ENCODE measurements around the gene MROH7.
A peak's percentile ranks its signal among the peaks of the same experiment; 100 is the strongest.
"Not testable (repeated sequence)": the region's sequence is repeated elsewhere in the genome, so short reads cannot be mapped to it uniquely, and the experiment has no call there.

MROH7 gene

DNA sequence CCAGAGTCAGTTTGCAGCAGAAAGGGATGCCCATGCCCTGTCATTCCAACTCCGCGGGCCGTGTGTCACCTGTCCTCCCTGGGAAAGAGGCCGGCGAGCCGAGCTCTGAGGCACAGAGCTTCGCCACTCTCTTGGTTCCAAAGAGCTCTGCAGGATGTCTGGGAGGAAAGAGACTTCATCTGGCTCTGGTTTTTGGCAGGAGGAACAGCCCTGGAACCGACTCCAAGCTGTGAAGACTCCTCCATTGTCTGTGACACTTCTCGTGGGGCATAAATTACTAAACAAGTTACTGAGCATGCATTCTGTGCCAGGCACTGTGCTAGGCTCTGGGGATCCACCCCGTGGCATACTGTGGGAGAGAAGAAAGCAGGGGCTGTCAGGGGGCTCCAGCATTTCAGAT is 14.4 kb upstream of the MROH7 start:
- Histone ChIP-seq H2AFZ (ENCODE audit: low read length) (no peak overlapping the region), H4K20me1 (ENCODE audit: insufficient read depth, low read length, poor library complexity, severe bottlenecking) (no peaks in the 10 kb centered on the region), H3K9me3 (ENCODE audit: insufficient read depth, low read depth, low read length) (no peaks in the 10 kb centered on the region), H3K79me2 (ENCODE audit: insufficient read depth, low read length) (no peaks in the 10 kb centered on the region), H3K9me2 (replicated peaks; ENCODE audit: low read depth, low read length) (no peaks in the 10 kb centered on the region), H3K4me2 (ENCODE audit: low read depth, low read length, poor library complexity, severe bottlenecking) (no peak overlapping the region), H3K4me1 (ENCODE audit: insufficient read depth, low read length, poor library complexity, severe bottlenecking) (no peaks in the 10 kb centered on the region), H3K9ac (ENCODE audit: low read depth, low read length, poor library complexity, severe bottlenecking) (no peak overlapping the region), H3K27me3 (ENCODE audit: insufficient read depth, low read length, poor library complexity, severe bottlenecking) (no peaks in the 10 kb centered on the region), H3K36me3 (ENCODE audit: insufficient read depth, low read length) (no peaks in the 10 kb centered on the region), H3K4me3 (ENCODE audit: low read length, poor library complexity, severe bottlenecking) (no peak overlapping the region), H3F3A (ENCODE audit: low read depth) (no peaks in the 10 kb centered on the region)
- TF ChIP-seq EZH2phosphoT487 (IDR thresholded peaks at IDR 0.05; ENCODE audit: borderline replicate concordance): no peak
- TF ChIP-seq CTCF (conservative IDR thresholded peaks at IDR 0.05; ENCODE audit: low read length): no peak

- not testable (repeated sequence) for H3K9ac ChIP-seq (ENCODE audit: low read depth, low read length, poor library complexity, severe bottlenecking); H3F3A ChIP-seq (ENCODE audit: low read depth); H2AFZ ChIP-seq (ENCODE audit: low read length); H4K20me1 ChIP-seq (ENCODE audit: insufficient read depth, low read length, poor library complexity, severe bottlenecking); H3K4me1 ChIP-seq (ENCODE audit: insufficient read depth, low read length, poor library complexity, severe bottlenecking); H3K27me3 ChIP-seq (ENCODE audit: insufficient read depth, low read length, poor library complexity, severe bottlenecking); H3K9me2 ChIP-seq (replicated peaks; ENCODE audit: low read depth, low read length); H3K4me2 ChIP-seq (ENCODE audit: low read depth, low read length, poor library complexity, severe bottlenecking); H3K4me3 ChIP-seq (ENCODE audit: low read length, poor library complexity, severe bottlenecking); H3K9me3 ChIP-seq (ENCODE audit: insufficient read depth, low read depth, low read length); H3K79me2 ChIP-seq (ENCODE audit: insufficient read depth, low read length); H3K36me3 ChIP-seq (ENCODE audit: insufficient read depth, low read length)
Observed at GRCh38 chr1:54635804-54636203, 5.8 kb upstream of the MROH7 start.

DNA sequence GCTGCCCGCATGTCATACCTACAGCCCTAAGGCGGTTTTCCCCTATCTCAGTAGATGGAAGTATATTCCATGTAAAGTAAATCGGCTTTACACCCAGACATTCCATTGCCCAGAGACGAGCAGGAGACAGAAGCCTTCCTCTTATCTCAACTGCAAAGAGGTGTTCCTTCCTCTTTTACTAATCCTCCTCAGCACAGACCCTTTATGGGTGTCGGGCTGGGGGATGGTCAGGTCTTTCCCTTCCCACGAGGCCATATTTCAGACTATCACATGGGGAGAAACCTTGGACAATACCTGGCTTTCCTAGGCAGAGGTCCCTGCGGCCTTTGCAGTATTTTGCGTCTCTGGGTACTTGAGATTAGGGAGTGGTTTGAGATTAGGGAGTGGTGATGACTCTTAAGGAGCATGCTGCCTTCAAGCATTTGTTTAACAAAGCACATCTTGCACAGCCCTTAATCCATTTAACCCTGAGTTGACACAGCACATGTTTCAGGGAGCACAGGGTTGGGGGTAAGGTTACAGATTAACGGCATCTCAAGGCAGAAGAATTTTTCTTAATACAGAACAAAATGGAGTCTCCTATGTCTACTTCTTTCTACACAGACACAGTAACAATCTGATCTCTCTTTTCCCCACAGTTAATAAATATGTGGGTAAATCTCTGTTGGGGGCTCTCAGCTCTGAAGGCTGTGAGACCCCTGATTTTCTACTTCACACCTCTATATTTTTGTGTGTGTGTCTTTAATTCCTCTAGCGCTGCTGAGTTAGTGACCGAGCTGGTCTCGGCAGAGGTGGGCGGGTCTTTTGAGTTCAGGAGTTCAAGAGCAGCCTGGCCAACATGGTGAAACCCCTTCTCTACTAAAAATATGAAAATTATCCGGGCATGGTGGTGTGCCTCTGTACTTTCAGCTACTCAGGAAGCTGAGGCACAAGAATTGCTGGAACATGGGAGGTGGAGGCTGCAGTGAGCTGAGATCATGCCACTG is 4.8 kb upstream of the MROH7 start:
- H3K4me1 ChIP-seq (ENCODE audit: insufficient read depth, low read length, poor library complexity, severe bottlenecking); H2AFZ ChIP-seq (ENCODE audit: low read length); H3K36me3 ChIP-seq (ENCODE audit: insufficient read depth, low read length); H3F3A ChIP-seq (ENCODE audit: low read depth); H3K4me3 ChIP-seq (ENCODE audit: low read length, poor library complexity, severe bottlenecking); H3K27me3 ChIP-seq (ENCODE audit: insufficient read depth, low read length, poor library complexity, severe bottlenecking); H4K20me1 ChIP-seq (ENCODE audit: insufficient read depth, low read length, poor library complexity, severe bottlenecking); H3K9ac ChIP-seq (ENCODE audit: low read depth, low read length, poor library complexity, severe bottlenecking); H3K9me2 ChIP-seq (replicated peaks; ENCODE audit: low read depth, low read length); H3K9me3 ChIP-seq (ENCODE audit: insufficient read depth, low read depth, low read length); H3K79me2 ChIP-seq (ENCODE audit: insufficient read depth, low read length); H3K4me2 ChIP-seq (ENCODE audit: low read depth, low read length, poor library complexity, severe bottlenecking): not testable (repeated sequence)

GRCh38 chr1:54640361-54640760 is 1.2 kb upstream of the MROH7 start:
- H2AFZ ChIP-seq (ENCODE audit: low read length): 0 out of 2 replicates have a peak overlapping the region, but pooled peaks have one; percentile 51

More at GRCh38 chr1:54640361-54640760, 1.2 kb upstream of the MROH7 start:
- Histone ChIP-seq H3K4me3 (ENCODE audit: low read length, poor library complexity, severe bottlenecking) (no peak overlapping the region), H3K4me2 (ENCODE audit: low read depth, low read length, poor library complexity, severe bottlenecking) (no peak overlapping the region), H4K20me1 (ENCODE audit: insufficient read depth, low read length, poor library complexity, severe bottlenecking) (no peaks in the 10 kb centered on the region), H3K9ac (ENCODE audit: low read depth, low read length, poor library complexity, severe bottlenecking) (no peak overlapping the region), H3K9me3 (ENCODE audit: insufficient read depth, low read depth, low read length) (no peaks in the 10 kb centered on the region; the same call in 1 of the 2 replicates), H3K27me3 (ENCODE audit: insufficient read depth, low read length, poor library complexity, severe bottlenecking) (no peaks in the 10 kb centered on the region), H3K4me1 (ENCODE audit: insufficient read depth, low read length, poor library complexity, severe bottlenecking) (no peaks in the 10 kb centered on the region), H3K36me3 (ENCODE audit: insufficient read depth, low read length) (no peaks in the 10 kb centered on the region), H3F3A (ENCODE audit: low read depth) (no peaks in the 10 kb centered on the region), H3K9me2 (replicated peaks; ENCODE audit: low read depth, low read length) (no peaks in the 10 kb centered on the region), H3K79me2 (ENCODE audit: insufficient read depth, low read length) (no peaks in the 10 kb centered on the region)
- TF ChIP-seq CTCF (conservative IDR thresholded peaks at IDR 0.05; ENCODE audit: low read length) (no peak), EZH2phosphoT487 (IDR thresholded peaks at IDR 0.05; ENCODE audit: borderline replicate concordance) (no peak)
